IPS DF 19.7 (cell line): ENCODE measurements around the gene DTX1.
"Not testable (repeated sequence)": the region's sequence is repeated elsewhere in the genome, so short reads cannot be mapped to it uniquely, and the experiment has no call there.

Source experiments
- DNase-seq: peaks from one replicate; pipeline ENCODE4 v3.0.0-alpha.2; 2013; ENCODE audit warnings: low read depth, low spot score

The DTX1 gene

GRCh38 chr12:113114447-113115178 is 58.1 kb downstream of the DTX1 start:
- DNase-seq, result no peak

GRCh38 chr12:113115455-113116126 is 59.1 kb downstream of the DTX1 start:
- DNase-seq, result no peak

GRCh38 chr12:113116875-113117274 is 60.3 kb downstream of the DTX1 start:
- DNase-seq, result no peak

- DNase-seq, result not testable (repeated sequence)
Observed at GRCh38 chr12:113117684-113118083, 61.2 kb downstream of the DTX1 start.

- no peak for DNase-seq
Observed at GRCh38 chr12:113118142-113118541, 61.6 kb downstream of the DTX1 start.

- no peak for DNase-seq
Observed at GRCh38 chr12:113119980-113120669, 63.6 kb downstream of the DTX1 start.

GRCh38 chr12:113120670-113121370 is 64.3 kb downstream of the DTX1 start:
- no peak for DNase-seq

GRCh38 chr12:113127791-113128199 is 71.3 kb downstream of the DTX1 start:
- no peak for DNase-seq

- no peak for DNase-seq
Observed at GRCh38 chr12:113128802-113129663, 72.5 kb downstream of the DTX1 start.

GRCh38 chr12:113129664-113130456 is 73.3 kb downstream of the DTX1 start:
- no peak for DNase-seq

GRCh38 chr12:113130457-113131135 is 74.1 kb downstream of the DTX1 start:
- DNase-seq, result no peak

GRCh38 chr12:113131556-113131955 is 75.0 kb downstream of the DTX1 start:
- no peak for DNase-seq

GRCh38 chr12:113133036-113133435 is 76.5 kb downstream of the DTX1 start:
- DNase-seq, result no peak

- DNase-seq, result no peak
Observed at GRCh38 chr12:113133666-113134065, 77.1 kb downstream of the DTX1 start.

GRCh38 chr12:113134071-113134470 is 77.5 kb downstream of the DTX1 start:
- DNase-seq, result no peak

GRCh38 chr12:113134521-113134951 is 78.0 kb downstream of the DTX1 start:
- DNase-seq, result no peak

GRCh38 chr12:113135178-113136127 is 78.9 kb downstream of the DTX1 start, which contains the start of gene RASAL1:
TSS of gene RASAL1 (minus strand) at chr12:113135761. CDS start at chr12:113135462, 299 bp downstream.
- DNase-seq, result no peak
